ENCODE results near the gene TCF7L1.

TCF7L1 gene

DNA sequence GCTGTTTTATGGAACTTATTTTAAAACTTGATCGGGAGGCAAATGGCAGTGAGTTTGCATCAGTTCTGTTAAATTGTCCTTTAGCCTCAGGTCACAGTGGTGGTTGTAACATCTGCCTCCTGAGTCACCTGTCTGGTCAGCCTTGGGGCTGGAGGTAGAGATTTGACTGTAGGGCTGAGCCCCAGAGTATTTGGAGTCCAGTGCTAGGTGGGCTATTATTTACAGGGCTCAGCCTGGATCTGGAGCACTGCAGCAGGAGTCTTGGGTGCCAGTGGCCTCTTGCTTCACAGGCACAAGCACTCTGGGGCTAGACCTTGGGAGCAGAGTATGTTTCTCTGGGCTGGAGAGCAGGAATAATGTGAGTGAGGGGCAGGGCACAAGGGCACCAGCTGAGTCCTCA, 32.8 kb downstream of the TCF7L1 start:
- DNase-seq (ENCODE audit: low spot score) = no peak
- TF ChIP-seq, protein P1, sequence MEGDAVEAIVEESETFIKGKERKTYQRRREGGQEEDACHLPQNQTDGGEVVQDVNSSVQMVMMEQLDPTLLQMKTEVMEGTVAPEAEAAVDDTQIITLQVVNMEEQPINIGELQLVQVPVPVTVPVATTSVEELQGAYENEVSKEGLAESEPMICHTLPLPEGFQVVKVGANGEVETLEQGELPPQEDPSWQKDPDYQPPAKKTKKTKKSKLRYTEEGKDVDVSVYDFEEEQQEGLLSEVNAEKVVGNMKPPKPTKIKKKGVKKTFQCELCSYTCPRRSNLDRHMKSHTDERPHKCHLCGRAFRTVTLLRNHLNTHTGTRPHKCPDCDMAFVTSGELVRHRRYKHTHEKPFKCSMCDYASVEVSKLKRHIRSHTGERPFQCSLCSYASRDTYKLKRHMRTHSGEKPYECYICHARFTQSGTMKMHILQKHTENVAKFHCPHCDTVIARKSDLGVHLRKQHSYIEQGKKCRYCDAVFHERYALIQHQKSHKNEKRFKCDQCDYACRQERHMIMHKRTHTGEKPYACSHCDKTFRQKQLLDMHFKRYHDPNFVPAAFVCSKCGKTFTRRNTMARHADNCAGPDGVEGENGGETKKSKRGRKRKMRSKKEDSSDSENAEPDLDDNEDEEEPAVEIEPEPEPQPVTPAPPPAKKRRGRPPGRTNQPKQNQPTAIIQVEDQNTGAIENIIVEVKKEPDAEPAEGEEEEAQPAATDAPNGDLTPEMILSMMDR (IDR thresholded peaks at IDR 0.05; ENCODE audit: extremely low read depth, insufficient read depth, missing control alignments) = no peak
- in situ Hi-C loops (cut with MboI; ENCODE audit: low pct_unique_long_range_greater_than_20kb, low sequenced_read_pairs, unreplicated experiment) = no loop called here

DNA sequence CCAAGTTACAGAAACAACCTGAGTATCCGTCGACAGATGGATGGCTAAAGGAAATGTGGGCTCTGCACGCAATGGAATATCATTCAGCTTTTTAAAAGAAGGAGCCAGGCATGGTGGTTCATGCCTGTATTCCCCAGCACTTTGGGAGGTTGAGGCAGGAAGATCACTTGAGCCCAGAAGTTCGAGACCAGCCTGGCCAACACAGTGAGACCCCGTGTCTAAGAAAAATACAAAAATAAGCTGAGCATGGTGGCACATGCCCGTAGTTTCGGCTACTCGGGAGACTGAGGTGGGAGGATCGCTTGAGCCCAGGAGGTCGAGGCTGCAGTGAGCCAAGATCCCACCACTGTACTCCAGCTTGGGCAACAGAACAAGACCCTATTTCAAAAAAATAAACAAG, 34.3 kb downstream of the TCF7L1 start:
- TF ChIP-seq, protein P1 (IDR thresholded peaks at IDR 0.05; ENCODE audit: extremely low read depth, insufficient read depth, missing control alignments) = no peak
- no peak for DNase-seq (ENCODE audit: low spot score)
- in situ Hi-C loops (cut with MboI; ENCODE audit: low pct_unique_long_range_greater_than_20kb, low sequenced_read_pairs, unreplicated experiment) = no loop called here

GRCh38 chr2:85168942-85169341, 35.8 kb downstream of the TCF7L1 start:
- TF ChIP-seq, protein P1 (IDR thresholded peaks at IDR 0.05; ENCODE audit: extremely low read depth, insufficient read depth, missing control alignments) = no peak
- in situ Hi-C loops (cut with MboI; ENCODE audit: low pct_unique_long_range_greater_than_20kb, low sequenced_read_pairs, unreplicated experiment) = no loop called here
- DNase-seq (ENCODE audit: low spot score) = no peak

- in situ Hi-C loops (cut with MboI; ENCODE audit: low pct_unique_long_range_greater_than_20kb, low sequenced_read_pairs, unreplicated experiment) = no loop called here
- TF ChIP-seq, protein P1 (IDR thresholded peaks at IDR 0.05; ENCODE audit: extremely low read depth, insufficient read depth, missing control alignments) = no peak
- no peak for DNase-seq (ENCODE audit: low spot score)
These were observed 36.4 kb downstream of the TCF7L1 start for GRCh38 chr2:85169581-85169980.

DNA sequence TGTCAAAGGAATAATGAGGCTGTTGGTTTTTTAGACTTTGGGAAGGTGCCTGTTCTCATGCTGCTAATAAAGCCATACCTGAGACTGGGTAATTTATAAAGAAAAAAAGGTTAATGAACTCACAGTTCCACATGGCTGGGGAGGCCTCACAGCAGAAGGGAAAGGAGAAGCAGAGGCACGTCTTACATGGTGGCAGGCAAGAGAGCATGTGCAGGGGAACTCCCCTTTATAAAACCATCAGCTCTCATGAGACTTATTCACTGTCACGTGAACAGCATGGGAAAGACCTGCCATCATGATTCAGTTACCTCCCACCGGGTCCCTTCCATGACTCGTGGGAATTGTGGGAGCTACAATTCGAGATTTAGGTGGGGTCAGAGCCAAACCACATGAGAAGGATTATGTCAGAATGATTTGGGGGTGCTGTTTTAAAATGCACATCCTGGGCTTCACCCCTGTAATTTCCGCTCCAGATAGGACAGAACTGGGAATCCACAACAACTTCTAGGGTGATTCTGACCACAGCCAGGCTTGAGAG, 37.8 kb downstream of the TCF7L1 start:
- DNase-seq (ENCODE audit: low spot score) = no peak
- in situ Hi-C loops (cut with MboI; ENCODE audit: low pct_unique_long_range_greater_than_20kb, low sequenced_read_pairs, unreplicated experiment) = no loop called here
- TF ChIP-seq, protein P1 (IDR thresholded peaks at IDR 0.05; ENCODE audit: extremely low read depth, insufficient read depth, missing control alignments) = no peak

GRCh38 chr2:85171916-85172315, 38.7 kb downstream of the TCF7L1 start:
- TF ChIP-seq, protein P1 (IDR thresholded peaks at IDR 0.05; ENCODE audit: extremely low read depth, insufficient read depth, missing control alignments) = no peak
- no peak for DNase-seq (ENCODE audit: low spot score)
- in situ Hi-C loops (cut with MboI; ENCODE audit: low pct_unique_long_range_greater_than_20kb, low sequenced_read_pairs, unreplicated experiment) = no loop called here

DNA sequence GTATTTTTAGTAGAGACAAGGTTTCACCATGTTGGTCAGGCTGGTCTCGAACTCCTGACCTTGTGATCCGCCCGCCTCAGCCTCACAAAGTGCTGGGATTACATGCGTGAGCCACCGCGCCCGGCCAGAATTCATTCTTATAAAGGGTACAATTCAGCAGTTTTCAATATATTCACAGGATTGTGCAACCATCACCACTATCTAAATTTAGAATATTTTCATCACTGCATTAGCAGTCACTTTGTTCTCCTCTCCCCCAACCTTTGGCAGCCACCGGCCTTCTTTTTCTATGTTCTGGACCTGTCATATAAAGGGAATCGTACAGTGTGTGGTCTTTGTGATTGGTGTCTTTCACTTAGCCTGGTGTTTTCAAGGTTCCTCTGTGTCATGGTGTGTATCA, 40.7 kb downstream of the TCF7L1 start:
- TF ChIP-seq, protein P1 (IDR thresholded peaks at IDR 0.05; ENCODE audit: extremely low read depth, insufficient read depth, missing control alignments) = no peak
- DNase-seq (ENCODE audit: low spot score) = no peak
- in situ Hi-C loops (cut with MboI; ENCODE audit: low pct_unique_long_range_greater_than_20kb, low sequenced_read_pairs, unreplicated experiment) = no loop called here
